ENCODE measurements around the gene HOXD9.

HOXD9 gene

GRCh38 chr2:176171351-176172006, 49.0 kb downstream of the HOXD9 start:
- ATAC-seq: no peak

- no peak for ATAC-seq
These were observed 49.7 kb downstream of the HOXD9 start for GRCh38 chr2:176172007-176172894.

GRCh38 chr2:176172895-176173566, 50.5 kb downstream of the HOXD9 start:
- ATAC-seq: no peak

- ATAC-seq: no peak
These were observed 51.3 kb downstream of the HOXD9 start for GRCh38 chr2:176173567-176174381.

GRCh38 chr2:176174382-176174823, 51.9 kb downstream of the HOXD9 start:
- no peak for ATAC-seq
